ENCODE data around the gene FCGBP. TPM values are rescaled to one million over a fixed set of nuclear protein-coding genes. Genes with fewer than 3 reads are reported as not detected.

The FCGBP gene
- total RNA-seq, 6 experiments from 2014 or later: 0.02 to 0.83 (median 0.18) TPM

DNA sequence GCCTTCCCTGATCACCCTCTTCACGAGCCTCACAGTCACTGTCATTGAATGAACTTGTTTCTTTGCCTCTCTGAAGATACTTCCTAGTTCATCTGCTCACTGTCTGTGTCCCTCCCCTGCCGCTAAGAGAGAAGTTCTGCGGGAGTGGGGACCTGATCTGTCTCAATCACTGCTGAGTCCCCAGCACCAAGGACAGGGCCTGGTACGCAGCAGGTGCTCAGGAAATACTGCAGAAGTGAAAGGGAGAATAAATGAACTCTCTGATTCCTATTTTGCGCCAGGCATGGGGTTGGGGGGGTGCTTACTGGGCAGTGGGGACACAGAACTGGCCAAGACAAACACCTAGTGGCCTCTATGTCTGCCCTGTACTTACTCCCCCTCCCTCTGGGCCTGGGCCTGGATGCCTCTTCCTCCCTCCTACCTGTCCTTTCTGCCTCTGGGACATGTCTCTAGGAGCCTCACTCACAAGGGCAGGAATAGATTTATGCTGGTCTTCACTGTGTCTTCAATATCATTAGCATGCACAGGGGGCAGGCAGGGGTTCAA, 17.5 kb downstream of the FCGBP start:
- H3K27me3 Mint-ChIP-seq (ENCODE audit: insufficient read depth): peaks cover 6% of the 10 kb centered on the region
- H3K27ac Mint-ChIP-seq: no peak overlapping the region
- TF ChIP-seq, protein P1, sequence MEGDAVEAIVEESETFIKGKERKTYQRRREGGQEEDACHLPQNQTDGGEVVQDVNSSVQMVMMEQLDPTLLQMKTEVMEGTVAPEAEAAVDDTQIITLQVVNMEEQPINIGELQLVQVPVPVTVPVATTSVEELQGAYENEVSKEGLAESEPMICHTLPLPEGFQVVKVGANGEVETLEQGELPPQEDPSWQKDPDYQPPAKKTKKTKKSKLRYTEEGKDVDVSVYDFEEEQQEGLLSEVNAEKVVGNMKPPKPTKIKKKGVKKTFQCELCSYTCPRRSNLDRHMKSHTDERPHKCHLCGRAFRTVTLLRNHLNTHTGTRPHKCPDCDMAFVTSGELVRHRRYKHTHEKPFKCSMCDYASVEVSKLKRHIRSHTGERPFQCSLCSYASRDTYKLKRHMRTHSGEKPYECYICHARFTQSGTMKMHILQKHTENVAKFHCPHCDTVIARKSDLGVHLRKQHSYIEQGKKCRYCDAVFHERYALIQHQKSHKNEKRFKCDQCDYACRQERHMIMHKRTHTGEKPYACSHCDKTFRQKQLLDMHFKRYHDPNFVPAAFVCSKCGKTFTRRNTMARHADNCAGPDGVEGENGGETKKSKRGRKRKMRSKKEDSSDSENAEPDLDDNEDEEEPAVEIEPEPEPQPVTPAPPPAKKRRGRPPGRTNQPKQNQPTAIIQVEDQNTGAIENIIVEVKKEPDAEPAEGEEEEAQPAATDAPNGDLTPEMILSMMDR (IDR thresholded peaks at IDR 0.05): no peak
- peaks cover 6% of the 10 kb centered on the region; the same call in 1 of the 2 replicates for H3K9me3 Mint-ChIP-seq
- DNase-seq: no peak
- H3K4me1 Mint-ChIP-seq (ENCODE audit: low read depth): no peaks in the 10 kb centered on the region
- no peaks in the 10 kb centered on the region for H3K36me3 Mint-ChIP-seq (ENCODE audit: low read depth)
- no peak overlapping the region for H3K4me3 Mint-ChIP-seq

GRCh38 chr19:39916236-39916635, 18.2 kb downstream of the FCGBP start:
- Mint-ChIP-seq H3K27ac (no peak overlapping the region), H3K4me3 (no peak overlapping the region), H3K36me3 (ENCODE audit: low read depth) (no peaks in the 10 kb centered on the region), H3K4me1 (ENCODE audit: low read depth) (no peaks in the 10 kb centered on the region), H3K9me3 (peaks cover 6% of the 10 kb centered on the region; the same call in 1 of the 2 replicates), H3K27me3 (ENCODE audit: insufficient read depth) (peaks cover 6% of the 10 kb centered on the region)
- TF ChIP-seq, protein P1 (IDR thresholded peaks at IDR 0.05): no peak
- DNase-seq: no peak

DNA sequence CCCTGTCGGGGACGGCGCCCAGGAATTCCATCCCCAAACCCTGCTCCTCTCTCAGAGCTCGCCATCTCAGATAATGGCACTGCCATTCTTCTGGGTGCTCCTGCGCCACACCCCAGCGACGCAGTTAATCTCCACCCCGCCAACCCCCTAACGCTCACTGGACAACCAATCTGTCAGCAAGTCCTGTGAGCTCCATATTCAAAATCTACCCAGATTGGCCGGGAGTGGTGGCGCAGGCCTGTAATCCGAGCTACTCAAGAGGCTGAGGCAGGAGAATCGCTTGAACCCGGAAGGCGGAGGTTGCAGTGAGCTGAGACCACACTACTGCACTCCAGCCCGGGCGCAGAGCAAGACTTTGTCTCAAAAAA, 18.6 kb downstream of the FCGBP start:
- Mint-ChIP-seq H3K4me1 (ENCODE audit: low read depth) (no peaks in the 10 kb centered on the region), H3K9me3 (peaks cover 6% of the 10 kb centered on the region; the same call in 1 of the 2 replicates), H3K27me3 (ENCODE audit: insufficient read depth) (peaks cover 6% of the 10 kb centered on the region), H3K27ac (no peak overlapping the region), H3K4me3 (no peak overlapping the region), H3K36me3 (ENCODE audit: low read depth) (no peaks in the 10 kb centered on the region)
- TF ChIP-seq, protein P1 (IDR thresholded peaks at IDR 0.05): no peak
- DNase-seq: no peak

DNA sequence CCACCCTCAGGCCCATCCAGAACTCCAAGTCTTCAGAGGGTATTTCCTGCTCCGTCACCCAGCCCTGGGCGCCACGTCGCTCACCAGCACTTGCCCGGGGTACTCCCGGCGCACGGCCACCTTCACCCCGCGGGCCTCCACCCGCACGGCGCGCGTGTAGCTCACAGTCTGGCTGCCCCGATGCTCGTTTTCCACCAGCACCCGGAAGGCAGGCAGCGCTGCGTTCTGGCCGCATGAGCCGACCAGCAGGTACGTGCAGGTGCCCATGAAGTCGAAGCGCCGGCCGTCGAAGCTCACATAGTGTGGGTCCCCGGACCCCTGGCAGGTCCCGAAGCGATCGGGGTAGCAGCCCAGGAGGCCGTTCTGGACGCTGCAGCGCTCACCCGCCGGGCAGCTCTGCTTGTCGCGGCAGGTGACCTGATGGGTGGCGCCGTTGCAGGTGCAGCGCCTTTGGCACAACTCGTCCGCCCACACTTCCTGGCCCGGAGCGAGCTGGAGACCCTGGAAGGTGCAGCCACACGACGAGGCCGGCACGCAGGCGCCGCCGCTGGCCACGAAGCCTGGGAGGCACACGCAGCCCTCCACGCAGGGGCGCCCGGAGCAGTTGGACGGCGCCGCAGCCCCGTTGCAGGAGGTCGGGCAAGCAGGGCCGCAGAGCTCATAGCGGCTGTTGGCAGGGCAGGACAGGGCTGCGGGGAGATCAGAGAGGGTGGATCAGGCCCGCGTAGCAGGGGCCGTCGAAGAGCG, 19.2 kb downstream of the FCGBP start:
- TF ChIP-seq, protein P1 (IDR thresholded peaks at IDR 0.05): no peak
- H3K4me1 Mint-ChIP-seq (ENCODE audit: low read depth): no peaks in the 10 kb centered on the region
- H3K36me3 Mint-ChIP-seq (ENCODE audit: low read depth): no peaks in the 10 kb centered on the region
- DNase-seq: no peak
- no peak overlapping the region for H3K4me3 Mint-ChIP-seq
- H3K27ac Mint-ChIP-seq: no peak overlapping the region
- peaks cover 6% of the 10 kb centered on the region; the same call in 1 of the 2 replicates for H3K9me3 Mint-ChIP-seq
- H3K27me3 Mint-ChIP-seq (ENCODE audit: insufficient read depth): peaks cover 6% of the 10 kb centered on the region

DNA sequence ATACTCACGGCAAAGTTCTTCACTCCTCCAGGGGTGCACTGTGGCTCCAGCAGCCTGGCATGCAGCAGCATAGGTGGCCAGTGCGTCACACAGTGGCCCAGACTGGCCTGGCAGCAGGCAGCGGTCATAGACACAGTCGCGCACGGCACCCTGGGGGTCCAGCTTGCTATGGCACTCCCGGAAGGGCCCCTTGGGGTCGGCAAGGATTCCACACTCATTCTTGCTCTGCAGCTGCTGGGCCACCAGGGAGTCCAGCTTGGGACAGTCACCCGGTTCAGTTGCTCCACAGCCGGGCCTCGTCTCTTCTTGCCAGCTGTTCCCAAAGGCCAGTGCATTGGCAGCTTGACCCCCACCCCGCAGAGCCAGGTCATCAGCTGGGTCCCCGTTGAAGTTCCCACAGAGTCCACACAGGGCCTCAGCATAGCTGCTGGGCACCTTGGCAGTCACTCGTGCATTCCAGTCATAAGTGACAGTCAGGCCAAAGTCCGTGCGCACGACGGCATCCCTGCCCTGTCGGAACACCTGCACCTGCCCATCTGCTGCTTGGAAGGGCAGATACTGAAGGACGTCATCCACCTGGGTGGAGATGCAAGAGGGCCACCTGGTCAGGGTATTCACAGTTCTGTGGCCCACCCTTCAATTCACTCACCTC, 20.6 kb downstream of the FCGBP start:
- TF ChIP-seq, protein P1 (IDR thresholded peaks at IDR 0.05): no peak
- Mint-ChIP-seq H3K36me3 (ENCODE audit: low read depth) (no peaks in the 10 kb centered on the region), H3K27ac (no peak overlapping the region), H3K9me3 (peaks cover 6% of the 10 kb centered on the region; the same call in 1 of the 2 replicates), H3K4me3 (no peak overlapping the region), H3K4me1 (ENCODE audit: low read depth) (no peaks in the 10 kb centered on the region), H3K27me3 (ENCODE audit: insufficient read depth) (peaks cover 4% of the 10 kb centered on the region)
- DNase-seq: no peak

Data from HFFc6 (cell line).